ENCODE data around the gene CHD6. TPM values are rescaled to one million over a fixed set of nuclear protein-coding genes. Genes with fewer than 3 reads are reported as not detected.
A peak's percentile ranks its signal among the peaks of the same experiment; 100 is the strongest.

CHD6 gene
- total RNA-seq, 5 donors from 2014 or later (not counting 1 experiment from before 2014, with no cell fraction given), result 68.4 to 105 (median 74.9) TPM

- CTCF ChIA-PET, result no interaction called here
- H3K36me3 Mint-ChIP-seq, result peaks cover 64% of the 10 kb centered on the region
- Histone ChIP-seq H3K27ac (ENCODE audit: low read length) (no peak overlapping the region), H3K4me3 (ENCODE audit: control insufficient read depth in 1 of 2, extremely low read depth in 1 of 2, low read length in 1 of 2) (no peak overlapping the region), H3K27me3 (replicated peaks in 1 of 2; ENCODE audit: control insufficient read depth in 2 of 2, extremely low read depth in 1 of 2, insufficient read depth in 2 of 2, low read length in 1 of 2) (no peaks in the 10 kb centered on the region), H3K36me3 (ENCODE audit: control insufficient read depth in 2 of 2, extremely low read depth in 1 of 2, insufficient read depth in 1 of 2, low read length in 1 of 2) (peaks cover 5 to 28% of the 10 kb centered on the region in 2 donors), H3K4me1 (ENCODE audit: control insufficient read depth in 1 of 2, extremely low read depth in 1 of 2, insufficient read depth in 2 of 2, low read length in 2 of 2) (no peaks in the 10 kb centered on the region), H3K9me3 (no peaks in the 10 kb centered on the region)
- H3K4me3 Mint-ChIP-seq, result no peak overlapping the region
- DNase-seq, result no peak
- peaks cover 39 to 50% (median 44%) of the 10 kb centered on the region in 3 donors for H3K4me1 Mint-ChIP-seq
- POLR2A ChIA-PET, result no interaction called here
- H3K27ac Mint-ChIP-seq, result no peak overlapping the region
- H3K27me3 Mint-ChIP-seq, result no peaks in the 10 kb centered on the region
- WGBS (ENCODE audit: insufficient coverage), result 100% methylated on average over 1 of the region's 1 CpG
- H3K9me3 Mint-ChIP-seq, result no peaks in the 10 kb centered on the region
- no peak for ATAC-seq (replicated peaks in 1 of 4)
These were observed 87.3 kb downstream of the CHD6 start for GRCh38 chr20:41530923-41531322.

DNA sequence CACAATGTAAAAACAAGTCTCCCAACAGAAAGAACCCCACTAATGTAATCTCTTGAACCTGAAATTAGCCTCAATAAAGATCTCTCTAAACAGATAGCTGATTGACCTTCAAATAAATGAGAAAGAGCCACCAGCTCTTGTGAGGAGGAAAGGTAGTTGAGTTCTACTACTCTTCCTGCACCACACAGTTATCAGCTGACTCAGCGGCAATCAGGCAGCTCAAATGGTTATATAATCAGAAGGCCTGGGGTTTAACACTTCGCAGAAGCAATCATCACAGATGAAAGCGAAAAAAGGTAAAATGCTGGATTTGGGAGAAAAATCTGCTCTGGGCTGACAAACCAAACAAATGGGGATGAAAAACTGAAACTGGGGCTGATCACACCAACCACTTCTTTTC, 91.8 kb downstream of the CHD6 start:
- DNase-seq (no peak), ATAC-seq (replicated peaks in 1 of 4) (no peak)
- Histone ChIP-seq H3K36me3 (ENCODE audit: control insufficient read depth in 2 of 2, extremely low read depth in 1 of 2, insufficient read depth in 1 of 2, low read length in 1 of 2) (peaks cover 3 to 6% of the 10 kb centered on the region in 2 donors), H3K9me3 (no peaks in the 10 kb centered on the region), H3K27me3 (replicated peaks in 1 of 2; ENCODE audit: control insufficient read depth in 2 of 2, extremely low read depth in 1 of 2, insufficient read depth in 2 of 2, low read length in 1 of 2) (no peaks in the 10 kb centered on the region), H3K27ac (ENCODE audit: low read length) (no peak overlapping the region), H3K4me1 (ENCODE audit: control insufficient read depth in 1 of 2, extremely low read depth in 1 of 2, insufficient read depth in 2 of 2, low read length in 2 of 2) (no peaks in the 10 kb centered on the region), H3K4me3 (ENCODE audit: control insufficient read depth in 1 of 2, extremely low read depth in 1 of 2, low read length in 1 of 2) (no peak overlapping the region)
- ChIA-PET CTCF (interaction anchor here in 1 of 2 donors (0.7 kb wide), 1 partner anchor 198 kb away, joined by 3 read pairs; no protein-coding TSS in a partner anchor), POLR2A (interaction anchor here in 1 of 2 donors (1.0 kb wide), 1 partner anchor 18 kb away, joined by 3 read pairs; no protein-coding TSS in a partner anchor)
- Mint-ChIP-seq H3K4me3 (no peak overlapping the region), H3K27me3 (no peaks in the 10 kb centered on the region), H3K4me1 (peaks cover 50 to 60% (median 57%) of the 10 kb centered on the region in 3 donors), H3K36me3 (peaks cover 71% of the 10 kb centered on the region), H3K27ac (peak overlapping the region in 1 of 2 donors; percentile 37), H3K9me3 (peaks cover 0 to 4% (median 0%) of the 10 kb centered on the region in 3 donors)
- WGBS (ENCODE audit: insufficient coverage), result no CpG with 5 or more reads among the region's 3 CpGs

GRCh38 chr20:41524980-41525613, 93.1 kb downstream of the CHD6 start:
- H3K4me3 Mint-ChIP-seq, result no peak overlapping the region
- no peak overlapping the region for H3K27ac ChIP-seq (ENCODE audit: low read length)

DNA sequence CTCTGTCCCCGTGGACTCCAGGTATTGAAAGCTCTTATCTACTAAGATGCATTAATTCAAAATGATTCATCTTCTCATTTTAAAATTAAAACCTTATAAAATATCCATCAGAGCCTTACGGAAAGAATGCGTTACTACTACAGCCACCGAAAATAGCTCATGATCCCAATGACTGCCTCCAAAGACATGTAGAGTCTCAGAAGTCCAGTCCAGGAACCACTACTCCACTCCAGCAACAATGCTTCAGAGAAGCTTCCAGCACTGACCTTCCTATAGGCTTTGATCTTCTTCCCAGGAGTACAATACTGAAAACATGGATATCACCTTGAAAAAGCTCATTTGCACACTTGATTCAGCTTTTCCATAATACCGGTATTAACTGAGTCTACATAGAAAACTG, 94.3 kb downstream of the CHD6 start:
- peaks cover 43 to 51% (median 45%) of the 10 kb centered on the region in 3 donors for H3K4me1 Mint-ChIP-seq
- H3K4me3 ChIP-seq (ENCODE audit: control insufficient read depth in 1 of 2, extremely low read depth in 1 of 2, low read length in 1 of 2), result no peak overlapping the region
- ChIA-PET POLR2A (no interaction called here), CTCF (no interaction called here)
- no peak overlapping the region for H3K27ac Mint-ChIP-seq
- no peaks in the 10 kb centered on the region for H3K27me3 ChIP-seq (replicated peaks in 1 of 2; ENCODE audit: control insufficient read depth in 2 of 2, extremely low read depth in 1 of 2, insufficient read depth in 2 of 2, low read length in 1 of 2)
- ATAC-seq (replicated peaks in 1 of 4), result no peak
- 97% methylated on average over 4 of the region's 5 CpGs for WGBS (ENCODE audit: insufficient coverage)
- H3K4me1 ChIP-seq (ENCODE audit: control insufficient read depth in 1 of 2, extremely low read depth in 1 of 2, insufficient read depth in 2 of 2, low read length in 2 of 2), result no peaks in the 10 kb centered on the region
- H3K36me3 ChIP-seq (ENCODE audit: control insufficient read depth in 2 of 2, extremely low read depth in 1 of 2, insufficient read depth in 1 of 2, low read length in 1 of 2), result no peaks in the 10 kb centered on the region
- H3K36me3 Mint-ChIP-seq, result peaks cover 63% of the 10 kb centered on the region
- H3K27ac ChIP-seq (ENCODE audit: low read length), result no peak overlapping the region
- H3K9me3 ChIP-seq, result no peaks in the 10 kb centered on the region
- peaks cover 0 to 4% (median 0%) of the 10 kb centered on the region in 3 donors for H3K9me3 Mint-ChIP-seq
- no peak for DNase-seq
- H3K27me3 Mint-ChIP-seq, result no peaks in the 10 kb centered on the region
- H3K4me3 Mint-ChIP-seq, result no peak overlapping the region

More at GRCh38 chr20:41524980-41525613, 93.1 kb downstream of the CHD6 start:
- Histone ChIP-seq H3K27me3 (replicated peaks in 1 of 2; ENCODE audit: control insufficient read depth in 2 of 2, extremely low read depth in 1 of 2, insufficient read depth in 2 of 2, low read length in 1 of 2) (no peaks in the 10 kb centered on the region), H3K36me3 (ENCODE audit: control insufficient read depth in 2 of 2, extremely low read depth in 1 of 2, insufficient read depth in 1 of 2, low read length in 1 of 2) (peaks cover 0 to 3% of the 10 kb centered on the region in 2 donors), H3K4me3 (ENCODE audit: control insufficient read depth in 1 of 2, extremely low read depth in 1 of 2, low read length in 1 of 2) (no peak overlapping the region), H3K9me3 (no peaks in the 10 kb centered on the region), H3K4me1 (ENCODE audit: control insufficient read depth in 1 of 2, extremely low read depth in 1 of 2, insufficient read depth in 2 of 2, low read length in 2 of 2) (no peaks in the 10 kb centered on the region)
- Mint-ChIP-seq H3K27me3 (no peaks in the 10 kb centered on the region), H3K9me3 (peaks cover 0 to 4% (median 0%) of the 10 kb centered on the region in 3 donors), H3K4me1 (peaks cover 47 to 60% (median 50%) of the 10 kb centered on the region in 3 donors), H3K36me3 (peaks cover 68% of the 10 kb centered on the region), H3K27ac (peak overlapping the region in 1 of 2 donors; percentile 46)
- WGBS (ENCODE audit: insufficient coverage), result 100% methylated on average over 2 of the region's 6 CpGs
- CTCF ChIA-PET, result no interaction called here
- ATAC-seq (replicated peaks in 1 of 4), result no peak
- POLR2A ChIA-PET, result no interaction called here
- DNase-seq, result no peak

DNA sequence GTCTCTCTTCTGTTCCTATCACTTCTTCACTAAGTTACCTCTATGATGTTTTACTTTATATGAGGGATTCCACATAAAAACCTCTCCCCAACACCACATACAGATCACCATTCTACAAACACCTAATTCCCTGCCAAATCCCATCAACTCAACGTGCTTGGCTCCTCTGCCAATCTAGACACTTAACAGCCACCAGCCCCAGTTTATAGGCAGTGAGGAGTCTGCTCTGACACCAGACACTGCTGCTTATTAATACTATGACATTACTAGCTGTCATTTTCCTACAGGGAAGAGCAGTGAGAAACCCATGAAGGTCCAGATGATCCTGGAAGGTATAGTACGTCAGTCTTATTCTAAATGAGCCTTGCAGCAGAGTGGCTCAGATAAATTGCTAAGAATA, 104.3 kb downstream of the CHD6 start:
- Histone ChIP-seq H3K36me3 (ENCODE audit: control insufficient read depth in 2 of 2, extremely low read depth in 1 of 2, insufficient read depth in 1 of 2, low read length in 1 of 2) (peaks cover 12 to 56% of the 10 kb centered on the region in 2 donors), H3K9me3 (no peaks in the 10 kb centered on the region), H3K4me1 (ENCODE audit: control insufficient read depth in 1 of 2, extremely low read depth in 1 of 2, insufficient read depth in 2 of 2, low read length in 2 of 2) (no peaks in the 10 kb centered on the region), H3K27ac (ENCODE audit: low read length) (no peak overlapping the region), H3K27me3 (replicated peaks in 1 of 2; ENCODE audit: control insufficient read depth in 2 of 2, extremely low read depth in 1 of 2, insufficient read depth in 2 of 2, low read length in 1 of 2) (no peaks in the 10 kb centered on the region), H3K4me3 (ENCODE audit: control insufficient read depth in 1 of 2, extremely low read depth in 1 of 2, low read length in 1 of 2) (no peak overlapping the region)
- Mint-ChIP-seq H3K4me1 (peaks cover 27 to 62% (median 49%) of the 10 kb centered on the region in 3 donors), H3K27ac (no peak overlapping the region), H3K4me3 (no peak overlapping the region), H3K9me3 (no peaks in the 10 kb centered on the region), H3K36me3 (peaks cover 68% of the 10 kb centered on the region), H3K27me3 (no peaks in the 10 kb centered on the region)
- no peak for DNase-seq
- ChIA-PET POLR2A (no interaction called here), CTCF (no interaction called here)
- ATAC-seq (replicated peaks in 1 of 4), result no peak
- 78% methylated on average over 2 of the region's 2 CpGs for WGBS (ENCODE audit: insufficient coverage)

DNA sequence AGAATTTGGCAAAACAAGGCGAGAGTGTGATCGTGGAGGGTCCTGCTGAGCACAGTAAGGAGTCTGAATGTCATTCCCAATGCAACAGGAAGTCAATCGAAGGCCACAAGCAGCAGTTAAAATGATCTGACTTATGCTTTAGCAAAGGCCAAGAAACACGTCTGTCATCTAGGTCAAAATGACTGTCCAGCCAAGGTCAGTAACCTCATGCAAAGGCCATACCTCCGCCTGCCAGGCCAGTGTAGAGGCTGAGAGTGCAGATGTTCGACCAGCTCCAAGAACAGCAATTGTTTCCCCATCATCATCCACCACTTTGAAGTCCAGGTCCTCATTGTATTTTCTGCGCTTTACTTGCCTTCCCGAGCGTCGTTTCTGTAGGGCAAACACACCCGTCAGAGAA, 105.6 kb downstream of the CHD6 start:
- ATAC-seq (replicated peaks in 1 of 4) (no peak), DNase-seq (no peak)
- Histone ChIP-seq H3K27ac (ENCODE audit: low read length) (no peak overlapping the region), H3K36me3 (ENCODE audit: control insufficient read depth in 2 of 2, extremely low read depth in 1 of 2, insufficient read depth in 1 of 2, low read length in 1 of 2) (peaks cover 12 to 63% of the 10 kb centered on the region in 2 donors), H3K4me1 (ENCODE audit: control insufficient read depth in 1 of 2, extremely low read depth in 1 of 2, insufficient read depth in 2 of 2, low read length in 2 of 2) (no peaks in the 10 kb centered on the region), H3K4me3 (ENCODE audit: control insufficient read depth in 1 of 2, extremely low read depth in 1 of 2, low read length in 1 of 2) (no peak overlapping the region), H3K27me3 (replicated peaks in 1 of 2; ENCODE audit: control insufficient read depth in 2 of 2, extremely low read depth in 1 of 2, insufficient read depth in 2 of 2, low read length in 1 of 2) (no peaks in the 10 kb centered on the region), H3K9me3 (no peaks in the 10 kb centered on the region)
- no peak overlapping the region for H3K27ac Mint-ChIP-seq
- peaks cover 74% of the 10 kb centered on the region for H3K36me3 Mint-ChIP-seq
- no peaks in the 10 kb centered on the region for H3K27me3 Mint-ChIP-seq
- no peak overlapping the region for H3K4me3 Mint-ChIP-seq
- WGBS (ENCODE audit: insufficient coverage), result 93% methylated on average over 10 of the region's 11 CpGs
- no peaks in the 10 kb centered on the region for H3K9me3 Mint-ChIP-seq
- CTCF ChIA-PET, result no interaction called here
- POLR2A ChIA-PET, result no interaction called here
- peaks cover 30 to 72% (median 47%) of the 10 kb centered on the region in 3 donors for H3K4me1 Mint-ChIP-seq

Measured in T-cell (primary cell).